GM20431 (cell line): ENCODE data around the gene EGR1.
"Not testable (repeated sequence)": the region's sequence is repeated elsewhere in the genome, so short reads cannot be mapped to it uniquely, and the experiment has no call there.

Source experiments
- in situ Hi-C: fragments of 300-500 bp; cut with MseI, MboI; formaldehyde crosslinking; loops from one replicate; pipeline ENCODE4 v1.15.0; 2020; ENCODE audit warnings: low sequenced_read_pairs; ENCODE audit not compliant: unreplicated experiment

The EGR1 gene

DNA sequence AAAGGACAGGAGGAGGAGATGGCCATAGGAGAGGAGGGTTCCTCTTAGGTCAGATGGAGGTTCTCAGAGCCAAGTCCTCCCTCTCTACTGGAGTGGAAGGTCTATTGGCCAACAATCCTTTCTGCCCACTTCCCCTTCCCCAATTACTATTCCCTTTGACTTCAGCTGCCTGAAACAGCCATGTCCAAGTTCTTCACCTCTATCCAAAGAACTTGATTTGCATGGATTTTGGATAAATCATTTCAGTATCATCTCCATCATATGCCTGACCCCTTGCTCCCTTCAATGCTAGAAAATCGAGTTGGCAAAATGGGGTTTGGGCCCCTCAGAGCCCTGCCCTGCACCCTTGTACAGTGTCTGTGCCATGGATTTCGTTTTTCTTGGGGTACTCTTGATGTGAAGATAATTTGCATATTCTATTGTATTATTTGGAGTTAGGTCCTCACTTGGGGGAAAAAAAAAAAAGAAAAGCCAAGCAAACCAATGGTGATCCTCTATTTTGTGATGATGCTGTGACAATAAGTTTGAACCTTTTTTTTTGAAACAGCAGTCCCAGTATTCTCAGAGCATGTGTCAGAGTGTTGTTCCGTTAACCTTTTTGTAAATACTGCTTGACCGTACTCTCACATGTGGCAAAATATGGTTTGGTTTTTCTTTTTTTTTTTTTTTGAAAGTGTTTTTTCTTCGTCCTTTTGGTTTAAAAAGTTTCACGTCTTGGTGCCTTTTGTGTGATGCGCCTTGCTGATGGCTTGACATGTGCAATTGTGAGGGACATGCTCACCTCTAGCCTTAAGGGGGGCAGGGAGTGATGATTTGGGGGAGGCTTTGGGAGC, 3.1 kb downstream of the EGR1 start:
- in situ Hi-C loops = no loop called here

GRCh38 chr5:138468966-138469539, 3.8 kb downstream of the EGR1 start:
- in situ Hi-C loops = no loop called here

DNA sequence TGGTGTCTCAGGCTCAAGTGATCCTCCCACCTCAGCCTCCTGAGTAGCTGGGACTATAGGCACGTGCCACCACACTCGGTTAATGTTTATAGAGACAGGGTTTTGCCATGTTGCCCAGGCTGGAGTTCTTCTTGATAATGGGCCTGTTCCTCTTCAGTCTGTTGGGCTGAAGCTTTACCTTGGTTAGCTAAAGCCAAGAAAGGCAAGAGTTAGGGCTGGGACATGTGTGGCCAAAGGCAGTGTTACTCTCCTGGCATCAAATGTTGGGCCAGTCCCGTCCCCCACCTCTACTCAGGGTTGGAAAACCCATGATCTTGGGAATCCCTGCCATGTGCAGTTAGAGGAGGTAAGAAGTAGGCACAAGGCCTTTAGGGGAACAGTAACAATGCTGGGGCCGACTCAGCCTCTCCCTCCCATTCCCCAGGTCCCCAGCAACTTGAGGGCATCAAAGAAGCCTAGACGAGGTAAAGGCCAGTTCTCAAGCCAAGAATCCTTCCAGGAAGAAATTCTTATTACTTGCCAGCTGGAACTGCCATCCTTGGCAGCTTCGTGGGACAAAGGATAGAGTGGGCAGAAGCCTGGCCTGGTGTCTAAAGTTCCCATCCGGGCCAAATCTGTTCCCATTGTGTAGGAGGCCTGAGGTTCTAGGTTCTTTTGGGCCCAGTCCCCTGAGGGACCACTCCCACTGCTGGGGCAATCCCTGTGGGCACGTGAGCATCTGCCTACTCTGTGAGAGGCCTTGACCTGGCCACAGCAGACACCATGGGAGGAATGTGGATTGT, 4.5 kb downstream of the EGR1 start:
- in situ Hi-C loops = no loop called here

DNA sequence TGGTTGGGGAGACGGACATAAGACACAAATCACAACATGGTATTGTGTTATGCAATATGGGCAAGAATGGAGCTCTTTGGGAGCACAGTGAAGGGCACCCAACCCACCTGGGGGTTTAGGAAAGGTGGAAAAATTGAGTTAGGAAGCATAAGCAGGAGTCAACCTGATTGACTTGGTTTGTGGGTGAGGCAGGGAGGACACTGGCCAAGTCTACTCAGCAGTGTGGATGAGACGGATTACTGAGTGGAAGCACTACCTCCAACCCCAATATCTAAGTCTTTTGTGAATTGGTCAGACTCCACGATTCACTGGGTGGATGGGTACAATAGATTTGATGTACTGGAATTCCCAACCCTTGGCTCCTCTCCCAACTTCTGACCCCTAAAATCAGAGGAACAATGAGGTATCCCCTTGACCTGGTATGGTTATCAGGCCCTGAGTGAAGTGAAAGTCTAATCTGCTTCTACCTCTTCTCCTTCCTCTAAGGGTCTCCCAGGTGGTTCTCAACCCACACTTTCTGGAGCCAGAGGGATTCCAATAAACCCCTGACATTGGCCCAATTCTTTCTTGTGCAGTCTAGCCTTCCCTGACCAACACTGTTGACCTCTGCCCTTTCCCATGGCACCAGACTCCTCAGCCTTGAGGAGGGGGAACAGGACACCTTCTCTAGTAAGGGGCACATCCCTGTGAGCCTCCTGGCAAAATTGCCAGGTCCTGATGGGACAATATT, 5.2 kb downstream of the EGR1 start:
- in situ Hi-C loops = no loop called here

- in situ Hi-C loops = no loop called here
Measured at GRCh38 chr5:138471052-138471361, 5.7 kb downstream of the EGR1 start.

GRCh38 chr5:138472353-138472752, 7.1 kb downstream of the EGR1 start:
- in situ Hi-C loops = no loop called here

DNA sequence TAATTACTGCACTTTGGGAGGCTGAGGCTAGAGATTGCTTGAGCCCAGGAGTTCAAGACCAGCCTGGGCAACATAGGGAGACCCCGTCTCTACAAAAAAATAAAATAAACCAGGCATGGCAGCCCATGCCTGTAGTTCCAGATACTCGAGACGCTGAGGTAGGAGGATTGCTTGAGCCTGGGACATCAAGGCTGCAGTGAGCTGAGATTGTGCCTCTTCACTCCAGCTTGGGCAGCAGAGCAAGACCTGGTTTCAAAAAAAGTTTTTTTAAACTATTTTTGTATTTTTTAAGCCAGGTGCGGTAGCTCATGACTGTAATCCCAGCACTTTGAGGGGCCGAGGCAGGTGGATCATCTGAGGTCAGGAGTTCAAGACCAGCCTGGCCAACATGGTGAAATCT, 7.9 kb downstream of the EGR1 start:
- in situ Hi-C loops = not testable (repeated sequence)

- in situ Hi-C loops = no loop called here
Measured at GRCh38 chr5:138476918-138477317, 11.6 kb downstream of the EGR1 start.

GRCh38 chr5:138482638-138483037, 17.4 kb downstream of the EGR1 start:
- in situ Hi-C loops = no loop called here

DNA sequence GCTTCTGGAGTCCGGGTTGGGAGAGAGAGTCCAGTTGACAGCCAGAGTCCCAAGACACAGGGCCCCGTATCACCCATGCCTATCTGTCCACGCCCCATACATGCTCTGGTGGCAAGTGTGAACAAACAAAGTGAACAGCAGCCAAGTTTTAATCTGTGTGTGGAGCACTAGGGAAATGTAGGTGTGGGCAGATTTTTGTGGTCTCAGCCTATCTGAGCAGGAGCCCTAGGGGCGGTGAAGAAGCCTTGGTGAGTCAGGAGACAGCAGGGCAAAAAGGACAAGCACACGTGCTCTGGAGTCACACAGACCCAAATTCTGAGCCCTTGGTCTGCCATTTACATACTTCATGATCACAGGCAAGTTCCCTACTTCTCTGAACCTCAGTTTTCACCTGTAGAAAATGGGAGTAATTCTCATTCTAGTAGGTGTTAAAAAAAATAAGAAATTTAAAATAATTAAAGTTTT, 23.2 kb downstream of the EGR1 start:
- in situ Hi-C loops = no loop called here

GRCh38 chr5:138489683-138490061, 24.4 kb downstream of the EGR1 start:
- in situ Hi-C loops = no loop called here

DNA sequence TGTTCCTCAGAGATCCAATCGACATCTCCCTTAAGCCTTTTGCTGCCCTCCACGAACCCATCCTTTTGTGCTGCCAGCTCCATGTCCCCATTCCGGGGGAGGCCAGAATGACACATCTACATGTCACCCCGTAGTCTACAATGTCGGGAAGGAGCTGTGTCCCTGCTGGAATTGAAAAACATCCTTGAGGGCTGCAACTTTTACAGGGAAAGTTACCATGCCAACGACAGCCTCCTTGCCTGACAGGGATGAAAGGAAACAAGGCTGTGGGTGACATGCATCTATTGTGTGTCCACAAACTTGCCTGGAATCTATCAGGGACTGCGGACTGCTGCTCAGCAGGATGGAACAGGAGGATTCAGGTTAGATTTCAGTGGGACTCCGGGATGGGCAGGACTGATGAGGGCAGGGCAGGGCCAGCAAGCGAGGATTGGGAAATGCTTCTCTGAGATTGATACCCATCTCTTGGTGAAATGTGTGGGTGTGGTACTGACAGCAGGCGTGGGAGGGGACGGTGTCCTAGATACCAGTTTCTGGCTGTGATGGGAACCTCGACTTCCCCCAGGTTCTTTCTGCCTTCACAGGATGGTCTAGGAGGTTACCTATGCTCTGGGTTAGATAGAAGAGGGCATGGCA, 25.5 kb downstream of the EGR1 start:
- in situ Hi-C loops = no loop called here

- in situ Hi-C loops = no loop called here
Measured at GRCh38 chr5:138491284-138491648, 26.0 kb downstream of the EGR1 start.

DNA sequence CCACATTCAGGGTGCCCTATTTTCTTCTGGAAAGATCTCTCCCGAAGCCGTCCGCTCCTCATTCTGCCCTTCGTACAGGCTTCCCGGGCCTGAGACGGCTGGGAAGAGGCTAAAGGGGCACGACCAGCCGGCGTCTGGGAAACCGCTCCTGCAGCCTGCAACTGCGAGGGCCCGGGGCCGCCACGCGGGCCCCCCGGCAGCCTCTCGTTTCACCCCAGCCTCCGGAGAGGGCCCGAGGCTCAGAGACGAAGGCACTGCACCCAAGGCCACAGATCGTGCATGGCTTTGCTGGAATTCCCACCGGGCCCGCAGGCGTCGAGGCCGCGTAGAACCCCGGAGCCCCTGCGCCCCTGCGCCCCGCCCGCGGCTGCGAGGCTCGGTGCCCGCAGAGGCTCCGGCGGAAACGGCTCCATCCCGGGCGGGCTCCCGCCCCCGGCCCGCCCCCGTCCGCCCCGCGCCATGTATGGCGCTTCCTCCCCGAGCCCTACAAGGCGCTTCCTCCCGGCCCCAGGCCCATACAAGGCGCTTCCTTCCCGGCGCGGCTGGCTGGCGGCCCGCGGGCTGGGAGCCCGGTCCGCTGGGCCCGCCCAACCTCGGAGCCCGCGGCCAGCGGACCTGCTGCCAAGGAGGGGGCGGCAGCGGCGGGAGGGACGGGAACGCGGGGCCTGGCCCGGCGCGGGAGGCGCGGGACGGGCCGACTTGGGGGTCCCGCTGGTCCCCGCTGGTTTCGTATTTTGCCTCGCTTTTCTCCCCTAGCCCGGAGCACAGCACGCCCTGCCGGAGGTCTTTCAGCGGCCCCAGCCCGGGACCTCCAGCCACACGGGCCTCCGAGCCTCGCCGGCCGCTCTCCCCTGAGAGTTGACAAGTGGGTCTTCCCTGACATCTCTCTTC, 26.6 kb downstream of the EGR1 start:
- in situ Hi-C loops = no loop called here

DNA sequence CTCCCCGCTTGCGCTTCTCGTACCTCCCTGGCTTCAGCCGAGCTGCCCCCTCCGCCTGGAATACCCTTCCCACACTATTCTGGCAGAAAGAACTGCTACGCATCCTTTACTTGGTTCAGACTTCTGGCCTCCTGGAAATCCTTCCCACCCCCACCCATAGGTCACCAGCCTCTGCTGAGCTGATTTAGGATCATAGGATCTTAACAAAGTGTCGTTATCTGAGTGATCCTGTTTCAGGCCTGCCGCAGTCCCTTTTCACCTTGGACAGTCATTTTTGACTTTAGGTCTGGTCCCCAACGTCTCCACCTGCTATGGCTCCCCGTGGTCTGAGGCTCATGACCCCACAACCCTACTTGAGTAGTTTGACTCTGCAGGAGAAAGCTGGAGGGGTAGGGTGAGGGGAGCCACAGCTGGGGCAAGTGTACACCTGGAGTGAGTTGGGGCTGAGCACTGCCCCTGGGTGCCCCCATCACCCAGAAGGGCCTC, 27.3 kb downstream of the EGR1 start:
- in situ Hi-C loops = no loop called here

GRCh38 chr5:138495351-138495750, 30.1 kb downstream of the EGR1 start:
- in situ Hi-C loops = no loop called here

DNA sequence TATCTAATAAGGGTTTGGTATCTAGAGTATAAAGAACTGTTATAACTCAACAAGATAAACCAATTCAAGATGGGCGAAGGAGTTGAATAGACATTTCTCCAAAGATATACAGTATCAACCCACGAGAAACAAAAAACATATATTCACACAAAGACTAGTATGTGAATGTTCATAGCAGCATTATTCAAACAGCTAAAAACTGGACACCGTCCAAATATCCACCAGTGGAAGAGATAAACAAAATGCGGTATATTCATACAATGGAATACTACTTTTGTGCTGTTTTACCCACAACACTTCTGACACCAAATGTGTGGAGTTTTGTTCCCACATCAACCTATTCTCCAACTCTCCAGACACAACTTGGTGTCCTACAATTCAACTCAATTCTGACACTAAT, 33.1 kb downstream of the EGR1 start:
- in situ Hi-C loops = no loop called here

GRCh38 chr5:138502121-138502520, 36.8 kb downstream of the EGR1 start:
- in situ Hi-C loops = no loop called here

- in situ Hi-C loops = no loop called here
Measured at GRCh38 chr5:138502521-138502920, 37.2 kb downstream of the EGR1 start.
